Neuronal stem cell (in vitro differentiated cells): ENCODE data around the gene FAM120C.

Source experiments
- DNase-seq: peaks from one replicate; pipeline ENCODE4 v3.0.0-alpha.2; 2013; ENCODE audit warnings: low spot score
- H2AFZ ChIP-seq: one replicate; pipeline ENCODE4 v1.6.1; 2013; ENCODE audit warnings: mild to moderate bottlenecking, low read length, inconsistent platforms
- H2AK5ac ChIP-seq: 2 replicates; pipeline ENCODE4 v1.6.1; 2013; ENCODE audit warnings: low read depth, mild to moderate bottlenecking, inconsistent platforms, low read length, moderate library complexity, mixed read lengths
- H2BK120ac ChIP-seq: 2 replicates; pipeline ENCODE4 v1.6.1; 2013; ENCODE audit warnings: low read depth, mild to moderate bottlenecking, inconsistent platforms, low read length, moderate library complexity, mixed read lengths
- H2BK12ac ChIP-seq: one replicate; pipeline ENCODE4 v1.6.1; 2013; ENCODE audit warnings: low read length, inconsistent platforms
- H2BK15ac ChIP-seq: 2 replicates; pipeline ENCODE4 v1.6.1; 2013; ENCODE audit warnings: mild to moderate bottlenecking, low read length, inconsistent platforms, mixed read lengths
- H2BK5ac ChIP-seq: one replicate; pipeline ENCODE4 v1.6.1; 2013; ENCODE audit warnings: inconsistent platforms, mild to moderate bottlenecking, low read length, moderate library complexity
- H3K14ac ChIP-seq: one replicate; pipeline ENCODE4 v1.6.1; 2013; ENCODE audit warnings: low read length, inconsistent platforms
- H3K18ac ChIP-seq: 2 replicates; pipeline ENCODE4 v1.6.1; 2013; ENCODE audit warnings: low read length, inconsistent platforms
- H3K23ac ChIP-seq: 2 replicates; pipeline ENCODE4 v1.6.1; 2013; ENCODE audit warnings: low read depth, mild to moderate bottlenecking, mixed read lengths, low read length, inconsistent platforms; ENCODE audit not compliant: poor library complexity
- H3K27ac ChIP-seq: replicated peaks from 3 replicates; pipeline ENCODE4 v1.5.1; 2013; ENCODE audit warnings: low read length, inconsistent platforms
- H3K27me3 ChIP-seq, 3 experiments: 2 replicates each; pipeline ENCODE4 v1.6.1; 2013; ENCODE audit warnings: low read length in 3 of 3, mild to moderate bottlenecking in 2 of 3, inconsistent platforms in 1 of 3, low read depth in 1 of 3, mixed read lengths in 1 of 3, moderate library complexity in 1 of 3; ENCODE audit not compliant: control insufficient read depth in 3 of 3, insufficient read depth in 3 of 3
- H3K36me3 ChIP-seq, 2 donors: replicated peaks in 1 of 2; 2 replicates each; pipeline ENCODE4 v1.6.1; 2013; ENCODE audit warnings: low read length in 2 of 2; ENCODE audit not compliant: control insufficient read depth in 2 of 2, insufficient read depth in 2 of 2
- H3K4ac ChIP-seq: 2 replicates; pipeline ENCODE4 v1.6.1; 2013; ENCODE audit warnings: inconsistent platforms, mild to moderate bottlenecking, low read length, moderate library complexity
- H3K4me1 ChIP-seq, 2 donors: 1 replicate in 1 of 2; 2 replicates in 1 of 2; pipeline ENCODE4 v1.6.1; 2013; ENCODE audit warnings: low read length in 2 of 2, low read depth in 1 of 2; ENCODE audit not compliant: control insufficient read depth in 2 of 2, insufficient read depth in 1 of 2
- H3K4me2 ChIP-seq: one replicate; pipeline ENCODE4 v1.6.1; 2013; ENCODE audit warnings: mild to moderate bottlenecking, low read length, inconsistent platforms; ENCODE audit not compliant: insufficient read depth, poor library complexity, severe bottlenecking
- H3K4me3 ChIP-seq, 2 donors: 2 replicates each; pipeline ENCODE4 v1.5.1; 2013; ENCODE audit warnings: low read length in 2 of 2, mild to moderate bottlenecking in 2 of 2, inconsistent platforms in 1 of 2, moderate library complexity in 1 of 2
- H3K79me1 ChIP-seq: one replicate; pipeline ENCODE4 v1.6.1; 2013; ENCODE audit warnings: low read depth, mild to moderate bottlenecking, inconsistent platforms, low read length, moderate library complexity
- H3K9ac ChIP-seq: one replicate; pipeline ENCODE4 v1.6.1; 2013; ENCODE audit warnings: mild to moderate bottlenecking, low read depth, low read length, inconsistent platforms; ENCODE audit not compliant: poor library complexity
- H3K9me3 ChIP-seq, 2 donors: replicated peaks in 1 of 2; 2 replicates each; pipeline versions ENCODE3 to v1.6.1; 2013; ENCODE audit warnings: low read length in 2 of 2, mild to moderate bottlenecking in 2 of 2, inconsistent platforms in 1 of 2, low read depth in 1 of 2, mixed read lengths in 1 of 2, moderate library complexity in 1 of 2; ENCODE audit not compliant: control insufficient read depth in 2 of 2, insufficient read depth in 1 of 2
- H4K8ac ChIP-seq: one replicate; pipeline ENCODE4 v1.6.1; 2013; ENCODE audit warnings: low read depth, mild to moderate bottlenecking, inconsistent platforms, low read length, moderate library complexity
- H4K91ac ChIP-seq: one replicate; pipeline ENCODE4 v1.6.1; 2013; ENCODE audit warnings: low read length, low read depth, mild to moderate bottlenecking, inconsistent platforms; ENCODE audit not compliant: poor library complexity
- WGBS, 2 donors: extraction: QIAGEN DNeasy Blood & Tissue Kit; methylation state at CpG; one replicate each; pipeline ENCODE4 v1.1.7; 2013; ENCODE audit warnings: missing lambda C conversion rate in 2 of 2, mixed read lengths in 1 of 2; ENCODE audit not compliant: insufficient read length in 2 of 2, insufficient replicate concordance in 1 of 2; ENCODE audit errors: extremely low coverage in 2 of 2; 5-methylcytosine and 5-hydroxymethylcytosine counted together

The FAM120C gene

GRCh38 chrX:54208531-54208930 is 25.5 kb upstream of the FAM120C start:
- Histone ChIP-seq H2AFZ (no peak overlapping the region), H3K79me1 (no peaks in the 10 kb centered on the region), H3K9ac (no peak overlapping the region), H3K9me3 (no peaks in the 10 kb centered on the region), H3K27me3 (no peaks in the 10 kb centered on the region), H3K4me1 (no peaks in the 10 kb centered on the region), H2BK15ac (no peak overlapping the region), H2BK120ac (no peak overlapping the region), H2BK5ac (no peak overlapping the region), H3K14ac (no peak overlapping the region), H4K8ac (no peak overlapping the region), H3K4ac (no peak overlapping the region), H3K4me3 (no peak overlapping the region), H3K23ac (no peak overlapping the region), H4K91ac (no peak overlapping the region), H3K36me3 (no peaks in the 10 kb centered on the region), H3K18ac (no peak overlapping the region), H2BK12ac (no peak overlapping the region), H3K4me2 (no peak overlapping the region), H2AK5ac (no peak overlapping the region), H3K27ac (no peak overlapping the region)
- WGBS, 2 donors: no CpG with 5 or more reads among the region's 3 CpGs
- DNase-seq: no peak

DNA sequence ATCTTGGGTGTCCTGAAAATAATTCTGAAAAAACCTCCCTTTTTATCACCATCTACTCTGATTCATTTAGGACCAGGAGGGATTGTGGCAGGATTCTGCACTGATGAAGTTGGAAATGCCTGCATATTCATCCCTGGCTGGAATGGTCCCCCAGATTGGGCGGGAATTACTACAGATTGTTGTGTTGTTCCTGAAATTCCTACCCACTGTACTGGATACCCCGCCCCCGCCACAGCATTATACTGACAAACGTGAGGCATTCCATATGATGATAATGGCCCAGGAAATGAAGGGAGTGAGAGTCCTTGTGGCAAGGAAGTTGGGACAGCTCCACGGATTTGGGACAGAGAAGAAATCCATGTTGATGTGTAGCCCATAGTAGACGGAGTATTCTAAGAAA is 15.2 kb upstream of the FAM120C start:
- no peak overlapping the region for H2BK120ac ChIP-seq
- H3K27me3 ChIP-seq: no peaks in the 10 kb centered on the region
- no peak overlapping the region for H3K4ac ChIP-seq
- H3K18ac ChIP-seq: no peak overlapping the region
- H3K23ac ChIP-seq: no peak overlapping the region
- H3K4me2 ChIP-seq: no peak overlapping the region
- no CpG with 5 or more reads among the region's 6 CpGs for WGBS, 2 donors
- no peak overlapping the region for H3K27ac ChIP-seq
- H3K9ac ChIP-seq: no peak overlapping the region
- peaks cover 2% of the 10 kb centered on the region for H3K79me1 ChIP-seq
- no peak overlapping the region for H4K8ac ChIP-seq
- H4K91ac ChIP-seq: no peak overlapping the region
- no peak overlapping the region for H2BK15ac ChIP-seq
- no peak for DNase-seq
- no peak overlapping the region for H3K14ac ChIP-seq
- H3K9me3 ChIP-seq: no peaks in the 10 kb centered on the region
- H3K36me3 ChIP-seq: peaks cover 0 to 29% of the 10 kb centered on the region in 2 donors
- H3K4me3 ChIP-seq: no peak overlapping the region
- H3K4me1 ChIP-seq: peaks cover 0 to 2% of the 10 kb centered on the region in 2 donors
- no peak overlapping the region for H2AFZ ChIP-seq
- no peak overlapping the region for H2BK12ac ChIP-seq
- H2AK5ac ChIP-seq: no peak overlapping the region
- H2BK5ac ChIP-seq: no peak overlapping the region

GRCh38 chrX:54194982-54195588 is 12.0 kb upstream of the FAM120C start:
- Histone ChIP-seq H3K79me1 (peaks cover 2% of the 10 kb centered on the region), H3K9ac (no peak overlapping the region), H2BK120ac (no peak overlapping the region), H2BK15ac (no peak overlapping the region), H3K27me3 (no peaks in the 10 kb centered on the region), H4K8ac (no peak overlapping the region), H3K9me3 (no peaks in the 10 kb centered on the region), H2AK5ac (no peak overlapping the region), H4K91ac (no peak overlapping the region), H3K4me2 (no peak overlapping the region), H2BK12ac (no peak overlapping the region), H3K18ac (no peak overlapping the region), H3K4me1 (peaks cover 0 to 2% of the 10 kb centered on the region in 2 donors), H3K4me3 (no peak overlapping the region), H2BK5ac (no peak overlapping the region), H2AFZ (no peak overlapping the region), H3K23ac (no peak overlapping the region), H3K14ac (no peak overlapping the region), H3K36me3 (peaks cover 0 to 21% of the 10 kb centered on the region in 2 donors), H3K27ac (no peak overlapping the region), H3K4ac (no peak overlapping the region)
- no peak for DNase-seq

DNA sequence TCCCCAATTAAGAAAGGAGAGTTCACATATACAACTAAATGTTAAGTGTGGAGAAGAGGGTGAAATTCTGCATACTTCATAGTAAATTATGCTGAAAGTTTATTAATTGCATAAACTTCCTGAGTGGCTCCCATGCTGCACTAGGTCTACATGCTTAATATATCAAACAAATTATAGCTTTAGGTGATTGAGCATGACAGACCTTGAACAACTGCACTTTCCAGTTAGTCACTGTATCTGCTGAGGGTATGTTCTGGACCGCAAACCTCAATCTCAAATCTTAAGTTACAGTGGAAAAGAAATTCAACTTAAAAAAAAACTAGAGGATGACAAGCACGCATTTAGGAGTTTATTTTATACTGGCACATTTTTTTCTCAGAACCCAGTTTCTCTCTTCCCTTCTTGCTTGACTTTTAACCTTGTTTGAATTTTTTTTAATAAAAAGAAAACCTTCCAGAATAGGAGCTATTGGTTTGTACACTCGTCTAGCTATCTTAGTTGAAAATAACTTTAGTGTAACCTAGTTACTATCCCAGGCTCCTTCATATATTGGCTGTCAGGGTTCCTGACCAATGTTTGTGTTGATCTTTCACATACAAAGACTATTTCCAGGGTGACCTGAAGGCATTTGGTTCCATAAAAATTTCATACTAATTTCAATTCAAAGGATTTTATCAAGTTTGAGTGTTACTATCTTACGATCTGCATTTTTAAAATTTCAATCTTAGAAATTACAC is 10.2 kb upstream of the FAM120C start:
- Histone ChIP-seq H3K14ac (no peak overlapping the region), H3K36me3 (peaks cover 0 to 15% of the 10 kb centered on the region in 2 donors), H3K9ac (no peak overlapping the region), H3K4me3 (no peak overlapping the region), H2BK12ac (no peak overlapping the region), H2BK120ac (no peak overlapping the region), H3K4me2 (no peak overlapping the region), H2BK5ac (no peak overlapping the region), H4K8ac (no peak overlapping the region), H3K27me3 (no peaks in the 10 kb centered on the region), H3K4ac (no peak overlapping the region), H3K9me3 (no peaks in the 10 kb centered on the region), H4K91ac (no peak overlapping the region), H3K18ac (no peak overlapping the region), H2AK5ac (no peak overlapping the region), H2AFZ (no peak overlapping the region), H2BK15ac (no peak overlapping the region), H3K23ac (no peak overlapping the region), H3K4me1 (peaks cover 0 to 2% of the 10 kb centered on the region in 2 donors), H3K27ac (no peak overlapping the region), H3K79me1 (peaks cover 2% of the 10 kb centered on the region)
- WGBS, 2 donors: no CpG with 5 or more reads among the region's 4 CpGs
- DNase-seq: no peak
